Pancreas (tissue), 10 donors: ENCODE results near the gene DNER. TPM values are rescaled to one million over a fixed set of nuclear protein-coding genes. Genes with fewer than 3 reads are reported as not detected.

Experiments
- ATAC-seq, 4 donors: fragments of 200-7000 bp; cut with Tn5 transposase; one replicate each; pipeline versions ENCODE4 v1.8.0 to v1.9.1; 2020; ENCODE audit warnings: mild to moderate bottlenecking in 4 of 4, moderate library complexity in 4 of 4
- DNase-seq, 6 donors: peaks; one replicate each; pipeline ENCODE4 v3.0.0-alpha.2; 2020
- FAIRE-seq: peaks from 2 replicates; lab custom pipeline; 2012; peaks lifted over from hg19 to GRCh38; lab: Jason Lieb, UNC
- H3K27ac ChIP-seq, 4 donors: fragments of 200-600 bp; sonication (generic); 1 replicate in 3 of 4; 2 replicates in 1 of 4; pipeline versions ENCODE4 v1.5.0 to v1.8.0; 2020
- H3K27me3 ChIP-seq, 4 donors: fragments of 200-600 bp; one replicate each; pipeline ENCODE4 v1.8.0; 2021
- H3K36me3 ChIP-seq, 3 donors: fragments of 200-600 bp; sonication (generic) in 1 of 3; one replicate each; pipeline versions ENCODE4 v1.5.0 to v1.8.0; 2020 to 2021
- H3K4me1 ChIP-seq, 3 donors: fragments of 200-600 bp; one replicate each; pipeline ENCODE4 v1.8.0; 2021
- H3K4me3 ChIP-seq, 4 donors: fragments of 200-600 bp; sonication (generic) in 2 of 4; one replicate each; pipeline versions ENCODE4 v1.5.0 to v1.8.0; 2020 to 2021
- H3K9me3 ChIP-seq, 4 donors: fragments of 200-600 bp; one replicate each; pipeline ENCODE4 v1.8.0; 2021
- WGBS, 2 donors: extraction: QIAGEN DNeasy Blood & Tissue Kit; methylation state at CpG; one replicate each; pipeline ENCODE4 v1.1.7; 2013; 5-methylcytosine and 5-hydroxymethylcytosine counted together
- intact Hi-C, 3 donors: fragments of 100-400 bp; cut with DNase I; formaldehyde crosslinking; loops; one replicate each; pipeline versions ENCODE4 v1.11.1 to v1.14.2; 2022
- polyA plus RNA-seq, 2 donors: library from polyadenylated mRNA; stranded (reverse); fragments of 200-250 nt; gene quantifications; one replicate each; pipeline ENCODE4 v1.2.3, GENCODE V29; 2013
- total RNA-seq, 6 donors: library from RNA; stranded (reverse); fragmentation: NEBNext Ultra II Directional in 4 of 6; extraction: Animal tissue kit (Norgen Biotek cat#: 25700) in 4 of 6; gene quantifications; one replicate each; pipeline versions ENCODE4 v1.2.1 to v1.2.4, GENCODE V29; 2021 to 2023
- TF ChIP-seq, protein P1 (sequence below), 4 donors: fragments of 200-600 bp; sonication (generic) in 3 of 4; IDR thresholded peaks; one replicate each; pipeline versions ENCODE4 v1.5.0 to v1.8.0; 2021; ENCODE audit warnings: antibody characterized with exemption in 4 of 4
- donor health status: healthy with polysubstance abuse.
- donor health status: DM: no; HTN: no; CAD: no; lungs with moderate emphysema.
- donor health status: DM: no; HTN: no; CAD: no.
- donor health status: control.
- donor health status: control.
- donor health status: Bipolar disorder and iron deficiency.
- donor health status: DM: yes; HTN: yes; CAD: no.
- donor health status: DM: no; HTN: no; CAD: no.
- donor health status: DM: no; HTN: no; CAD: no.
- donor health status: DM: yes; HTN: yes; CAD: no.

The DNER gene
- total and polyA plus RNA-seq, 8 donors = 0.25 to 2.3 (median 0.44) TPM

GRCh38 chr2:229330952-229331351 lies 383.4 kb downstream of the DNER start:
- Histone ChIP-seq H3K4me1 (no peaks in the 10 kb centered on the region), H3K27ac (no peak overlapping the region), H3K27me3 (no peaks in the 10 kb centered on the region), H3K36me3 (no peaks in the 10 kb centered on the region), H3K9me3 (peaks cover 0 to 6% (median 0%) of the 10 kb centered on the region in 4 donors), H3K4me3 (no peak overlapping the region)
- ATAC-seq (peak in 2 of 4 donors; percentile 68 to 74), DNase-seq (no peak), FAIRE-seq (no peak)
- TF ChIP-seq, protein P1, sequence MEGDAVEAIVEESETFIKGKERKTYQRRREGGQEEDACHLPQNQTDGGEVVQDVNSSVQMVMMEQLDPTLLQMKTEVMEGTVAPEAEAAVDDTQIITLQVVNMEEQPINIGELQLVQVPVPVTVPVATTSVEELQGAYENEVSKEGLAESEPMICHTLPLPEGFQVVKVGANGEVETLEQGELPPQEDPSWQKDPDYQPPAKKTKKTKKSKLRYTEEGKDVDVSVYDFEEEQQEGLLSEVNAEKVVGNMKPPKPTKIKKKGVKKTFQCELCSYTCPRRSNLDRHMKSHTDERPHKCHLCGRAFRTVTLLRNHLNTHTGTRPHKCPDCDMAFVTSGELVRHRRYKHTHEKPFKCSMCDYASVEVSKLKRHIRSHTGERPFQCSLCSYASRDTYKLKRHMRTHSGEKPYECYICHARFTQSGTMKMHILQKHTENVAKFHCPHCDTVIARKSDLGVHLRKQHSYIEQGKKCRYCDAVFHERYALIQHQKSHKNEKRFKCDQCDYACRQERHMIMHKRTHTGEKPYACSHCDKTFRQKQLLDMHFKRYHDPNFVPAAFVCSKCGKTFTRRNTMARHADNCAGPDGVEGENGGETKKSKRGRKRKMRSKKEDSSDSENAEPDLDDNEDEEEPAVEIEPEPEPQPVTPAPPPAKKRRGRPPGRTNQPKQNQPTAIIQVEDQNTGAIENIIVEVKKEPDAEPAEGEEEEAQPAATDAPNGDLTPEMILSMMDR (IDR thresholded peaks at IDR 0.05) = no peak
- intact Hi-C loops = no loop called here
- 49 to 61% methylated on average over 5 of the region's 5 CpGs for WGBS, 2 donors

GRCh38 chr2:229319558-229319957 lies 394.8 kb downstream of the DNER start:
- H3K4me3 ChIP-seq = no peak overlapping the region
- DNase-seq (no peak), FAIRE-seq (no peak), ATAC-seq (no peak)
- TF ChIP-seq, protein P1 (IDR thresholded peaks at IDR 0.05) = no peak
- H3K27ac ChIP-seq = no peak overlapping the region
- H3K4me1 ChIP-seq = no peaks in the 10 kb centered on the region
- H3K27me3 ChIP-seq = no peaks in the 10 kb centered on the region
- intact Hi-C loops = no loop called here
- 80% methylated on average over 3 of the region's 3 CpGs for WGBS, 2 donors
- H3K36me3 ChIP-seq = no peaks in the 10 kb centered on the region
- no peaks in the 10 kb centered on the region for H3K9me3 ChIP-seq

- TF ChIP-seq, protein P1 (IDR thresholded peaks at IDR 0.05) = no peak
- ATAC-seq = no peak
- intact Hi-C loops = no loop called here
- no peaks in the 10 kb centered on the region for H3K36me3 ChIP-seq
- WGBS, 2 donors = 53 to 58% methylated on average over 5 of the region's 5 CpGs
- H3K27me3 ChIP-seq = no peaks in the 10 kb centered on the region
- no peak overlapping the region for H3K27ac ChIP-seq
- FAIRE-seq = no peak
- no peaks in the 10 kb centered on the region for H3K9me3 ChIP-seq
- DNase-seq = no peak
- no peaks in the 10 kb centered on the region for H3K4me1 ChIP-seq
- no peak overlapping the region for H3K4me3 ChIP-seq
Observed at GRCh38 chr2:229314117-229314516, 400.2 kb downstream of the DNER start.

DNA sequence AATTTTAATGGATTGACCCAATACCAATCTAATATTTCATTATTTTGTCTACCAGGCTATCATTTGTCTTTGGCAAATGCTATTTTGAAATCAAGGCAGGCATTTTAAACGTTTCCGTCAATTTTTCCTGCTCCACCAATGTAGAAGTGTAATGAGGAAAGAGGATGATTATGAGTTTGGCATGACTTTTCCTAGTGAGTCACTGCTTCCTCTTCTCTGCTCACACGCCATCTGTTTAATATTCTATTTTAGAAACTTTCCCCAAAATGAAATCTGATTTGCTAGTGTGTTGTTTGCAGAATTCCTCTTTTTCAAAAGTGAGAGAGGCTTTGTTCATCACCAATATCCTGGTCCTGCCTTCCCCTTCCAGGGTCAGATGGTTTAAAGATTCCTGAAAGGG lies 400.8 kb downstream of the DNER start:
- intact Hi-C loops = no loop called here

More for the DNA sequence above, 400.8 kb downstream of the DNER start:
- Histone ChIP-seq H3K27me3 (no peaks in the 10 kb centered on the region), H3K4me3 (no peak overlapping the region), H3K4me1 (no peaks in the 10 kb centered on the region), H3K27ac (no peak overlapping the region), H3K36me3 (no peaks in the 10 kb centered on the region), H3K9me3 (no peaks in the 10 kb centered on the region)
- ATAC-seq (peak in 2 of 4 donors; percentile 52 to 56), FAIRE-seq (no peak), DNase-seq (no peak)
- TF ChIP-seq, protein P1 (IDR thresholded peaks at IDR 0.05) = no peak
- 57 to 69% methylated on average over 3 of the region's 3 CpGs for WGBS, 2 donors

Other genes starting within 250 kb of the DNER start
- gene TRIP12, start 207.5 kb upstream of the DNER start, total RNA-seq = 100 to 1,000 TPM in 1 of 6 donors, 10 to 100 TPM in 5; 51.5 to 106 (median 63.7) TPM
- gene TRIP12, start 207.5 kb upstream of the DNER start, polyA plus RNA-seq = 10 to 100 TPM; 12.2 to 17.7 TPM
- gene FBXO36, start 207.9 kb upstream of the DNER start, total RNA-seq = 1 to 10 TPM; 1.0 to 1.8 (median 1.2) TPM
- gene FBXO36, start 207.9 kb upstream of the DNER start, polyA plus RNA-seq = 1 to 10 TPM in 1 of 2 donors, under 1 TPM in 1; 0.84 to 1.6 TPM